ENCODE data around the gene STOX1.
"Not testable (repeated sequence)": the region's sequence is repeated elsewhere in the genome, so short reads cannot be mapped to it uniquely, and the experiment has no call there.

DNA sequence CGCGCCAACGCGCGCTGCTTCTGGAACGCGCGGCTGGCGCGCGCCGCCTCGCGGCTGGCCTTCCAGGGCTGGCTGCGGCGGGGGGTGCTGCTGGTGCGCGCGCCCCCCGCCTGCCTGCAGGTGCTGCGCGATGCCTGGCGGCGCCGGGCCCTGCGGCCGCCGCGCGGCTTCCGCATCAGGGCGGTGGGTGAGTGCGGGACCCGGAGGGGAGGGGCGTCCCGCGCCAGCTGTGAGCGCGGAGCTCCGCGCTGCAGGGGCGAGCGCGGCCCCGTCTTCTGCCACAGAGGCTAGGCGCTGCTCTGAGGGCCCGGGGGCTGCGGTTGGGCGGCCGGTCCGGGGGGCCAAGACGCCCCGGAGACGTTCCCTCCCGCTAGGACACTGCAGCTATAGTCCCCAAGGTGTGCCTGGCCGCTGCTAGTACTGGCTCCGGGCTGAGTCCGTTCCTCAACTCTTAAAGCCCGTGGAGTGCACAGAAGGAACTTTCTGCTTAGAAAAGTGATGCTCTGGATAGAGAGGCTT, 811 bp downstream of the STOX1 start:
- TF ChIP-seq EZH2, EZH2phosphoT487 (IDR thresholded peaks at IDR 0.05): not testable (repeated sequence)
- TF ChIP-seq, protein P1, sequence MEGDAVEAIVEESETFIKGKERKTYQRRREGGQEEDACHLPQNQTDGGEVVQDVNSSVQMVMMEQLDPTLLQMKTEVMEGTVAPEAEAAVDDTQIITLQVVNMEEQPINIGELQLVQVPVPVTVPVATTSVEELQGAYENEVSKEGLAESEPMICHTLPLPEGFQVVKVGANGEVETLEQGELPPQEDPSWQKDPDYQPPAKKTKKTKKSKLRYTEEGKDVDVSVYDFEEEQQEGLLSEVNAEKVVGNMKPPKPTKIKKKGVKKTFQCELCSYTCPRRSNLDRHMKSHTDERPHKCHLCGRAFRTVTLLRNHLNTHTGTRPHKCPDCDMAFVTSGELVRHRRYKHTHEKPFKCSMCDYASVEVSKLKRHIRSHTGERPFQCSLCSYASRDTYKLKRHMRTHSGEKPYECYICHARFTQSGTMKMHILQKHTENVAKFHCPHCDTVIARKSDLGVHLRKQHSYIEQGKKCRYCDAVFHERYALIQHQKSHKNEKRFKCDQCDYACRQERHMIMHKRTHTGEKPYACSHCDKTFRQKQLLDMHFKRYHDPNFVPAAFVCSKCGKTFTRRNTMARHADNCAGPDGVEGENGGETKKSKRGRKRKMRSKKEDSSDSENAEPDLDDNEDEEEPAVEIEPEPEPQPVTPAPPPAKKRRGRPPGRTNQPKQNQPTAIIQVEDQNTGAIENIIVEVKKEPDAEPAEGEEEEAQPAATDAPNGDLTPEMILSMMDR (IDR thresholded peaks at IDR 0.05) = not testable (repeated sequence)
